Measurements from ENCODE around the gene CITED2.
A peak's percentile ranks its signal among the peaks of the same experiment; 100 is the strongest.
"Not testable (repeated sequence)": the region's sequence is repeated elsewhere in the genome, so short reads cannot be mapped to it uniquely, and the experiment has no call there.

Gene CITED2

GRCh38 chr6:139364302-139364981 lies 10.0 kb downstream of the CITED2 start:
- DNase-seq (ENCODE audit: low spot score): peak; percentile 69

GRCh38 chr6:139363797-139364196 lies 10.7 kb downstream of the CITED2 start:
- not testable (repeated sequence) for DNase-seq (ENCODE audit: low spot score)

GRCh38 chr6:139363123-139363522 lies 11.3 kb downstream of the CITED2 start:
- DNase-seq (ENCODE audit: low spot score): not testable (repeated sequence)

DNA sequence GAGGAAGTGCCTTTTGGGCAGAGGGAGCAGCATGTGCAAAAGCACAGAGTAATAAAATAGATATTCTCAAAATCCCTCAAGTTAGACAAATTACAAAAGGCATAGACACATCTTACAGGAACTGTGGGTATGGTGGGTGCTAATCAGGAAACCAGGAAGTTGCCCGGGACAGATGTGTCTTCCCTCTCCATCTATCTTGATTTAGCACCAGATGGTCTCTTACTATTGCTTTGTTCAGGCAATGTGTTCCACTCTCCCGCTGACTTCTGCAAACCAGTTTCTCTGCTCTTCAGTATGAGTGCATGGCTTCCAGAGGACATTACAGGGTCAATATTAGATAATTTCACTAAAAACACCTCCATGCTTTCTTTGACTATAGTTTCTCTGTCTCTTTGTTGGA lies 13.2 kb downstream of the CITED2 start:
- no peak for DNase-seq (ENCODE audit: low spot score)

DNA sequence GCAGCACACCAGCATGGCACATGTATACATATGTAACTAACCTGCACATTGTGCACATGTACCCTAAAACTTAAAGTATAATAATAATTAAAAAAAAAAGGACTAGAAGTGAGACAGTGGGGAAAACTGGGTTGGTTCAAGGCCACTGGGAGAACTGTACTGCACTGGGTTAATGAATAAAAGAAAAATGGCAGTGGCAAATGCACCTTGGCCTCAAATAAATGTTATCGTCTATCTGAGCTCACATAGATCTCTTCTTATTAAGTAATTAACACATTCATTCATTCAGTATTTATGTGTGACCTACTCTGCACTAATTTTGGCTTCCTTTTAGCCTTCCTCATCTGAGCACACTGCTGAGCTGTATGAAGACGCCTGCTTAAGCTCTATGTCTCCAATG lies 17.5 kb downstream of the CITED2 start:
- DNase-seq (ENCODE audit: low spot score): no peak

- no peak for DNase-seq (ENCODE audit: low spot score)
These were observed 18.5 kb downstream of the CITED2 start for GRCh38 chr6:139355777-139356445.

GRCh38 chr6:139355172-139355571 lies 19.3 kb downstream of the CITED2 start:
- no peak for DNase-seq (ENCODE audit: low spot score)

GRCh38 chr6:139354189-139354588 lies 20.3 kb downstream of the CITED2 start:
- no peak for DNase-seq (ENCODE audit: low spot score)

DNA sequence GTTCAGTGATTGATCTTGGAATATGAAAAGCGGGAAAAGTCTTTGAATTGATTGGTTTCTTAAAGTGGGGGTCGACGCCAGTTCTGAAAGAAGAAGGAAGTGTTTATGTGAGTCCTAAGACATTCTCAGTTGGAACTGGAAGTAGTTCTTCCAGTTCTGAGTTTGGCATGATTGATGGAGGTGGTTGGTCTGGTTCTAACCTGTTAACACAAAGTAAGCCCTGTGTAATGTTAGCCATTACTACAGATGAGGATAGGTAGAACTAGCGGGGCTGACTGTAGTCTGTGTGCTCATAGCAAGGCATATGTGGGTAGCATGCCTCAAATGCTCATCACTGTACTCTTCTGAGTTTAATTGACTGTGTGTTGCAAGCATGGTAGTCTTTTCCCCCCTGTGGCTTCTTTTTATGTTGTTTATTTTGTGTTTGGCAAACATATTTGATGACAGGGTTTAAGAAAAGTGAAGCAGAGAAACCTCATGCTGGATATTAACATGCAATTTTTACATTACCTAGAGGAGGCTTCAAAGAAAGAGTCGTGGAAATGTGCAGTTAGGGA lies 24.9 kb downstream of the CITED2 start:
- no peak for DNase-seq (ENCODE audit: low spot score)

GRCh38 chr6:139346392-139346791 lies 28.1 kb downstream of the CITED2 start:
- no peak for DNase-seq (ENCODE audit: low spot score)

GRCh38 chr6:139344186-139344963 lies 30.1 kb downstream of the CITED2 start:
- no peak for DNase-seq (ENCODE audit: low spot score)

DNA sequence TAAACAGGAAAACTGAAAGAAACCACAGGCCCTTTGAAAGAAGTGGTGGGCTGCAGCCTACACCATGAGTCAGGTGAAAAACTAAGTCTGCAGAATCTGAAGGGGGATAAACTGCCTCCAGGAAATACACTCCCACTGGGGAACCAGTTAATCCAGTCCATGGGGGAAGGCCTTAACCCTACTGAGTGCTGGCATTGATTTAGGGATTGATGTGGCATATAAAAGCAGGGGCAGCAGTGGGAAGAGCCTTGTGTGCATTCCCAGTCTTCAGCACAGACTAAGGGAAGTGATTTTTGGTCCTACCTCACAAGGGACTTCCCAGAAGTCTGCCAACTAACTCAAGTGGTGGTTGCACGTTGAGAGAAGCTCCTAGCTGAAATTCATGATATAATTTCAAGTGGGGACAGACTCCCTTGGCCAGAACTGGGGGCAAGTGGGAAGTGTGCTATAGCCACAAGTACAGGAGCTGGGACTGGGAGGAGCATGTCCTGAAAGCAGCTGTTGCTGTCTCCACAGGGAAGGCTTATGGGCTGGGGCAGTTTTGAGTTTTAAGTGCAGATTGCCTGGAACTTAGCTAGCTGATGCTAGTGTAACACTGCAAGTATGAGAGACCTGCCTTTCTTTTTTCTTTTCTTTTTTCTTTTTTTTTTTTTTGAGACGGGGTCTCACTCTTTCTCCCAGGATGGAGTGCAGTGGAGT lies 31.2 kb downstream of the CITED2 start:
- DNase-seq (ENCODE audit: low spot score): no peak

GRCh38 chr6:139341060-139341459 lies 33.4 kb downstream of the CITED2 start:
- DNase-seq (ENCODE audit: low spot score): no peak

DNA sequence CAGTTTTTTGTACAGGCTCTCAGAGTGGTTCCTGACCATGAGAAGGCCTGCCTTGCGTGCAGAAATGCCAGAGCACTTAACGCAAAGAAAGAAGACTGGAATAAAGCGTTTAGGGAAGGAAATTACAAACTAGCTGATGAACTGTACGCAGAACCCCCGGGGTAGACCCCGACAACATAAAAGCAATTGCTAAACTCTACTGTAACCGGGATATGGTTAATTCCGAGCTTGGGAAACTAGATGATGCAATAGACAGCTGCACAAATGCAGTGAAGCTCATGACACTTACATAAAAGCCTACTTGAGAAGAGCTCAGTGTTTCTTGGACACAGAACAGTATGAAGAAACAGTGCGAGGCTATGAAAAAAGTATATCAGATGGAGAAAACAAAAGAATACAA lies 35.7 kb downstream of the CITED2 start:
- no peak for DNase-seq (ENCODE audit: low spot score)

GRCh38 chr6:139337830-139338229 lies 36.6 kb downstream of the CITED2 start:
- no peak for DNase-seq (ENCODE audit: low spot score)

DNA sequence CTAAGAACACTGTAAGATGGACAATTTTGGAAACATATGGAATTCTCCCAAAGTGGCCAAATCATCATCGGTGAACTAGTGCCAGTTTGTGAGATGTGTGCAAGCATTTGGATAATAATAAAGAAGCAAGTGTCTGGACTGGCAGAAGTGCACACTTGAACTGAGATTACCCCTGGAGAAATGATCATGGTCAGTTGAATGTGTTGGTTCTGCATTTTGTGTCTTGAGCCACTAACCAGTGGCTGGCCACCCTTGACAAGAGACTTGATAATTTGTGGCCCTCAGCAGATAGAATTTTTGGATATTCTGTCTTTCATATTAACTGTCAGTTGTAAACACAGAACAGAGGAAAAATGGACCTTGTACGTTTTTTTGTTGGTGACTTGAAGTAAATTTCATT lies 37.4 kb downstream of the CITED2 start:
- DNase-seq (ENCODE audit: low spot score): no peak

DNA sequence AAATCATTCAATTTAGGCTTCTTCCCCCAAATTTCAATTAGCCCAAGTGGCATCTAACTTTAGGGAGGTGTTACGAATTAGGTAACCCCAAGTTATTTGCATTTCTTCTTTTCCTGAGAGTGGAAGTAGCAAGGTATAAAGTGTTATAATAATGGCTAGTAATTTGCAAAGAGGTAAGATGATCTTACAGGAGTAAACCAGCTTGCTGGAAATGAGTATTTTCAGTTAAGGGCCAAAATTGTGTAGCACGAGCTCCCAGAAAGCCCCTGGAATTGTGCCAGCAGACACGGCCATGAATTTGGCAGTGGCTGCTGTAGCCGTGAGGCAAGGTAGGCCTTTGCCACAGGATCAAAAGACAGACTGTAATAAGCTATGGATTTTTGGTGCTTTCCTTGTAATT lies 38.0 kb downstream of the CITED2 start:
- DNase-seq (ENCODE audit: low spot score): no peak

DNA sequence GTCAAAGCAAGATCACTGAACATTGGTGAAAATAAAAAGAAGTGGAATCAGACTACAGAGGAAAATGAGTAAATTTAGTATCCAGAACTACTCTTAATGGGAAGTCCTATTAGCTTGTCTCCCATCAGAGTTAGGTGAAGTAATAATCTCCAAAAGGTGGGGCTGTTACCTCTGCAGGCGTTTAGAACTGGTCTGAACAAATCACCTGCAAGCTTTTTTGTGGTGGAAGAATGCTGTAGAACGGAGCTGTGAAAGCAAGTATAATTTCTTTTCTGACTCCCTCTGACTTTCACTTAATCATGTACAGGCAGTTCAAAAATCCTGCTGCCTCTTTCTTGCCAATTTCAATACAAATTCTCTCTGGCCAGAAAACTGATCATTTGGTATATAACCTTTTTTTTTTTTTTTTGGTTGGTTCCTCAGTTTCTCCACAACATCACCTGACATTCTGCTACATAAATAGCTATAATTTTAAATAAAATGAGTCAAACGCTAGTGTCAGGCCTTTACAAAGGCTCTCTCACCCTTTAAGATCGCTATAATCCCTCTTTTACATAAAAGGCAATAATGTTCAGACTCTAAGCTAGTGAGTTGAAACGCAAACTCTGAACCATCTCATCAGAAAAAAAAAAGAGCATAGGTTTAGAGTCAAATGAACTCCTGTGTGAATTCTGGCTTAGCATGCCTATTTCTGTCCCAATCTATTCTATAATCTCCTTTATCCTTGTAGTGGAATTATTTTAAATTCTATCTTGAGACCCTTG lies 38.8 kb downstream of the CITED2 start:
- DNase-seq (ENCODE audit: low spot score): no peak

- peak; percentile 94 for DNase-seq (ENCODE audit: low spot score)
These were observed 39.5 kb downstream of the CITED2 start for GRCh38 chr6:139334806-139335446.

- DNase-seq (ENCODE audit: low spot score): no peak
These were observed 43.5 kb downstream of the CITED2 start for GRCh38 chr6:139330826-139331500.
